Measurements from ENCODE around the gene TMEM131.

DNA sequence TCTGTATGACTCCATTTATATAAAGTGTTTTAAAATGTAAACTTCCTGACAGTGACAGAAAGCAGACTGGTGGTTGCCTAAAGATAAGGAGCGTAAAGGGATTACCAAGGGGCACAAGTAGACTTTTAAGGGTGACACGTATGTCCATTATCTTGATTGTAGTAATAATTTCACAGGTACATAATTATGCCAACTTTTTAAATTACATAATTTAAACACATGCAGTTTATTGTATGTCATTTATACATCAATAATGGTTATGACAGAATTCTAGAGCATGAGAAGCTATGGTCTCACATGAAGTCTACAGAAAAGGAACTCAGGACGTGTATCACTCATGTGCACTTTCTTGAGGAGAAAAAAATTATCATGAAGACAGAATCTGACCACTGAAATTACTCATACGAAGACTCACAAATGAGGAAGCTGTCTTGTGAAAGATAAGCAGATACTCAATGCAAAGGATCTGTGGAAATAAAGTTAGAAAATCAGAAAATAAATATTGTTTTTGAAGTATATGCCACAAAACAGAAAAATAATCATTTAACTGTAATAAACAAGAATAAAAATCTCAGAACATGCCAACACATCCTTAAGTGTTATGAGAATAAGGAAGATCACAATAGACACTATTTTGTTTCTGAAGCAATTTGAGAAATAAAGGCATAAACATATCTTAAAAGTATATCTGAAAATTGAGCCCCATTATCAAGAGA lies 84.4 kb downstream of the TMEM131 start:
- TF ChIP-seq, protein P1, sequence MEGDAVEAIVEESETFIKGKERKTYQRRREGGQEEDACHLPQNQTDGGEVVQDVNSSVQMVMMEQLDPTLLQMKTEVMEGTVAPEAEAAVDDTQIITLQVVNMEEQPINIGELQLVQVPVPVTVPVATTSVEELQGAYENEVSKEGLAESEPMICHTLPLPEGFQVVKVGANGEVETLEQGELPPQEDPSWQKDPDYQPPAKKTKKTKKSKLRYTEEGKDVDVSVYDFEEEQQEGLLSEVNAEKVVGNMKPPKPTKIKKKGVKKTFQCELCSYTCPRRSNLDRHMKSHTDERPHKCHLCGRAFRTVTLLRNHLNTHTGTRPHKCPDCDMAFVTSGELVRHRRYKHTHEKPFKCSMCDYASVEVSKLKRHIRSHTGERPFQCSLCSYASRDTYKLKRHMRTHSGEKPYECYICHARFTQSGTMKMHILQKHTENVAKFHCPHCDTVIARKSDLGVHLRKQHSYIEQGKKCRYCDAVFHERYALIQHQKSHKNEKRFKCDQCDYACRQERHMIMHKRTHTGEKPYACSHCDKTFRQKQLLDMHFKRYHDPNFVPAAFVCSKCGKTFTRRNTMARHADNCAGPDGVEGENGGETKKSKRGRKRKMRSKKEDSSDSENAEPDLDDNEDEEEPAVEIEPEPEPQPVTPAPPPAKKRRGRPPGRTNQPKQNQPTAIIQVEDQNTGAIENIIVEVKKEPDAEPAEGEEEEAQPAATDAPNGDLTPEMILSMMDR (IDR thresholded peaks at IDR 0.05), result no peak
- no peak for TF ChIP-seq POLR2AphosphoS5 (IDR thresholded peaks at IDR 0.05; ENCODE audit: insufficient read depth in 1 of 2, low read depth in 1 of 2)
- TF ChIP-seq POLR2A (IDR thresholded peaks at IDR 0.05), result no peak

All from vagina (tissue), 2 donors.